Epidermal melanocyte (primary cell): ENCODE measurements around the gene LHX3.
"Not testable (repeated sequence)": the region's sequence is repeated elsewhere in the genome, so short reads cannot be mapped to it uniquely, and the experiment has no call there.

Experiments
- DNase-seq: peaks from one replicate; pipeline ENCODE4 v3.0.0; 2011; ENCODE audit warnings: low spot score; ENCODE audit not compliant: insufficient read length

Gene LHX3

DNA sequence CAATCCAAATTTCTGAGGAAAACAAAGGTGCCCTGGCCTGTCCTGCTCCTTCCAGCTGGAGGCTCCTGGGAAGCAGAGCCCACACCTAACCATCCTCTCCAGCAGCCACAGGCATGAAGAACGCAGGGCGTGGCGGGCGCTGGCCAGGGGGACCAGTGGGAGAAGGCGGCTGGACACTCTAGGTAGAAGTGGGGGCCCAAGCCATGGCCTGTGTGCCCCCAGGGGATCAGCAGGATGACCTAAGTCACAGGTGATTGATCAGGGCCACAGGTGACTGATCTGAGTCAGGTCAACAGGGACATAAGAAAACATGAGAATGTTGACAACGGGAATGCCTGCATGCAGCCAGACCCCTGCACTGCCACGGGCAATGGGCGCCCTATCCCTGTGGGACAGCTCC lies 37.3 kb upstream of the LHX3 start:
- no peak for DNase-seq

DNA sequence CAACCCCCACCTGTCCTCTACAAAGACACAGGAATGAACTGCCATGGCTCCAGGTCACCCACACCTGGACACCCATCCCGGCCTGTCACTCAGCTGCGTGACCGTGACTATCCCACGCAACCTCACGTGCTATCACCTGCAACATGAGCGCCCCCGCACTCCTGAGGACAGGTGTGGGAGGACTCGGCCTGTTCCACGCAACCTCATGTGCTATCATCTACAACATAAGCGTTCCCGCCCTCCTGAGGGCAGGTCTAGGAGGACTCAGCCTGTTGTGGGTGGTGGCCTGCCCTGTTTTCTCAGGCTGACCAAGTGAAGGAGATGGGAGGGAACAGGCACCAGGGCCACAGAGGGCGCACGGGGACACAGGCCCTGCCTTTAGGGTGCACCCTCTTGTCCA lies 36.6 kb upstream of the LHX3 start:
- no peak for DNase-seq

- DNase-seq = no peak
These were observed 36.0 kb upstream of the LHX3 start for GRCh38 chr9:136240941-136241340.

DNA sequence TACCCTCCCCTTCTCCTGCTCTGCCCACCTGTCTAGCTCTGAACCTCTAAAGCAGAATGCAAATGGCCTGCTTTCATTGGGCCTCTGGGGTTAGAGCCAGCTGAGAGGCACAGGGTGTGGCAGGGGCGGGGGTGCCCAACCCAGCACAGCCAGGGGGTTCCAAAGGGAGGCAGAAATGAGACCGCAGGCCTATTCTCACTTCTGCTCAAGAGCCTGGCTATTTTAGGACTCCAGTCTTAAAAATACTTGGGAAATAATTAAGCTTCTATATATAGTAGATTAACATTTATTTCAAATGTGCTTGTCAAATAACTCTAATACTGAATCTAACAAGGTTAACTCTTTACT lies 35.0 kb upstream of the LHX3 start:
- DNase-seq = no peak

DNA sequence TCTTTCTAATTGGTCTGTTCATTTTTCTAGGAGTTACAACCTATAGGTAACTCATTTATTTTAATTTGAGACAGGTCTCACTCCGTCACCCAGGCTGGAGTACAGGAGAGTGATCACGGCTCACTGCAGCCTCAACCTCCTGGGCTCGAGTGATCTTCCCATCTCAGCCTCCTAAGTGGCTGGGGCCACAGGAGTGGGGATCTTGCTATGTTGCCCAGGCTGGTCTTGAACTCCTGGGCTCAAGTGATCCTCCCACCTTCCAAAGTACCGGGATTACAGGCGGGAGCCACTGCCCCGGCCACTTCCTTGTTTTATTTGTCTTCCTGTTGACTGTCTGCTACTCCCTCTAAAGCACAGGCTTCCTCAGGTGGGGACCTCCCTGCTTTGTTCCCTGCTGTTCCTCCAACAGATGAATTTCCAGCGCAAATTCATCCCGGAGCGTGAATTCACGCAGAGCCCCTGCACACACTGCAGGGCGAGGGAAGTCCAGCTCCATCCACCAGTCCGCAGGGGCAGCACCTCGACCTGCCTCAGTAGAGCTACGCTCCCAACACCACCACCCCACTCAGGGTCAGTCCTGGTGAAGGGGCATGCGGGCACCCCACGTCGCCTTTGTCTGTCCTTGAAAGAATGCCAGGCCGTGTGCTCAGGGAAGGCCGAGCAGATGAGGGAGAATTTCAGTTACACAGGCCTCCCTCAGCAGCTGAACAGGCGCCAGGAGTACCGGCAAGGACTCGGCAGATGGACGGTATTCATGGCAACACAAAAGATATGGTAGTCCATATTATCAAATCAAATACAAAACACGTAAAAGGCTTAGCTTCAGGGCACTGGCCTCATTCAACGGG lies 34.4 kb upstream of the LHX3 start:
- no peak for DNase-seq

GRCh38 chr9:136238342-136238732 lies 33.4 kb upstream of the LHX3 start:
- DNase-seq = no peak

DNA sequence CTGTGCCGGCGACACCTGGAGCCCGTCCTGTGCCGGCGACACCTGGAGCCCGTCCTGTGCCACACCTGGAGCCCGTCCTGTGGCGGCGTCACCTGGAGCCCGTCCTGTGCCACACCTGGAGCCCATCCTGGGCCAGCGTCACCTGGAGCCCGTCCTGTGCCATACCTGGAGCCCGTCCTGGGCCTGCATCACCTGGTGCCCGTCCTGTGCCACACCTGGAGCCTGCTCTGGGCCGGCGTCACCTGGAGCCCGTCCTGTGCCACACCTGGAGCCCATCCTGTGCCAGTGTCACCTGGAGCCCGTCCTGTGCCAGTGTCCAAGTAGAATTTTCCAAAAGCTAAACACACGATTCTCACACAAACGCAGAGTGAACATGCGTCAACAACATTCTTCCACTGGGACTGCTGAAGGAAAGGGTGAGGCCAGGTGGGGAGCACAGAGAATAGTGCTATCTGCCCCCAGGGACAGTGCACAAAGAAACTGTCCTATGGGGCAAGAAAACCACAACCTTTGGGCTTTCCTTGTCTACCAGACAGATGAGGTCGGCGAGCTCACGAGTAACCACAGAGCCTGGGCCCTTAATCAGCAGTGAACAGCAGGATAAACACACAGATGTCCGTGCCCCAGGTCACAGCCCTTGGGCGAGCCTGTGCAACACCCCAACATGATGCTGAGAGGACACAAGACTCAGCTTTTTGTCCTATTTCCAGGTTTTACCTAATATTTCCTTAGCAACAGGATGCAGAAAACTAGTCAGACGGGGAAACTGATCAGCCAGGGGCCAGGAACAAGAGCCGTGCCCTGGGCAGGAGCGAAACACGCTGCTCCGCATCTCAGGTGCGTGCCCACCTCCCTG lies 32.8 kb upstream of the LHX3 start:
- no peak for DNase-seq

GRCh38 chr9:136236471-136237410 lies 31.8 kb upstream of the LHX3 start:
- DNase-seq = not testable (repeated sequence)

GRCh38 chr9:136235709-136236455 lies 31.0 kb upstream of the LHX3 start:
- no peak for DNase-seq

DNA sequence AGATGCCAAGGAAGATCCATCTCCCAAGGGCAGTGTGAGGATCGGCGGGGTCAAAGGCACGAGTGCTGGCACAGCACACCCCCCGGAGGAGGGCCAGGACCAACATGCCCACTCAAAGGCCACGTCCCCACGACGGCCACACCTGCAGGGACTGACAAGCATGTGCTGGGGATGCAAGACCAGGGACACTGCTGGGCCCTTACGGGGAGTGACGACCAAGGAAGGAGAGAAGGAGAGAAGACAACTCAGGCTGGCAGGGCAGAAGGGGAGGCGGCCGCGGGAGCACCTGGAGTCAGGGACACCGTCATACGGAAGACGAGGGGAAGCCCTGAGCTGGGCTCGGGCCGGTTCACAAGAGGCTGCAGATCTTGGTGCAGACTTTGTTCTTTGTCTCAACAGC lies 30.2 kb upstream of the LHX3 start:
- no peak for DNase-seq

DNA sequence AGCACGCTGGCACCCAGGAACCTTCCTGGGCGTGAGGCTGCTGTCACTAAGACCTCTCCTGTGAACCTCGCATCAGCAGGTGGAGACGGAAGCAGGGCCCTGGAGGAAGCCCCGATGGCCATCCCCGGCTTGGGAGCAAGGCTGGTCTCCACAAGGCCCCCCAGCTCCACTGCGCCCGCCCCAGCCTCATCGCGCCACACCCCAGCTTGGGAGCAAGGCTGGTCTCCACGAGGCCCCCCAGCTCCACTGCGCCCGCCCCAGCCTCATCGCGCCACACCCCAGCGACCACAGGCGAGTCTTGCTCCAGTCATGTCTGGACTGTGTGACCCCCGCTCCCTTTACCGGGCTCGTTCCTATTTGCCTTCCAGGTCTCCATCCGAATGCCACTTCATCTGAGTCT lies 29.7 kb upstream of the LHX3 start:
- no peak for DNase-seq

- DNase-seq = no peak
These were observed 28.9 kb upstream of the LHX3 start for GRCh38 chr9:136233868-136234267.

DNA sequence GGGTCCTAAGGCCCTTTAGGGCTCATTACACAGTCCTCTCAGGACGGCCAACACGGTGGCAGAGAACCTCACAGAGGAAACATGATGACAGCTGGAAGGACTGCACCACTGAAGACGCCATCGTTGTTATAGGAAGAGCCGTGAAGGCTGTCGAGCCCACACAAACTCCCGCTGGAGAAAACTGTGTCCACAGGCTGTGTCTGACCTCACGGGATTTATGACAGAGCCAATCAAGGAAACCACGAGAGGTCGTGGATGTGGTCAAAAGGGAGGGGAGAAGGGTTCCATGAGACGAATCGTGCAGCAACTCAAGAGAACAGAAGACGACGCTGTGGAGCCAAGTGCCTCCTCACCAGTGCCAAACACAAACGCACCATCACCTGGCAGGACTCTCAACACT lies 28.5 kb upstream of the LHX3 start:
- DNase-seq = no peak

GRCh38 chr9:136232969-136233368 lies 28.0 kb upstream of the LHX3 start:
- DNase-seq = no peak

DNA sequence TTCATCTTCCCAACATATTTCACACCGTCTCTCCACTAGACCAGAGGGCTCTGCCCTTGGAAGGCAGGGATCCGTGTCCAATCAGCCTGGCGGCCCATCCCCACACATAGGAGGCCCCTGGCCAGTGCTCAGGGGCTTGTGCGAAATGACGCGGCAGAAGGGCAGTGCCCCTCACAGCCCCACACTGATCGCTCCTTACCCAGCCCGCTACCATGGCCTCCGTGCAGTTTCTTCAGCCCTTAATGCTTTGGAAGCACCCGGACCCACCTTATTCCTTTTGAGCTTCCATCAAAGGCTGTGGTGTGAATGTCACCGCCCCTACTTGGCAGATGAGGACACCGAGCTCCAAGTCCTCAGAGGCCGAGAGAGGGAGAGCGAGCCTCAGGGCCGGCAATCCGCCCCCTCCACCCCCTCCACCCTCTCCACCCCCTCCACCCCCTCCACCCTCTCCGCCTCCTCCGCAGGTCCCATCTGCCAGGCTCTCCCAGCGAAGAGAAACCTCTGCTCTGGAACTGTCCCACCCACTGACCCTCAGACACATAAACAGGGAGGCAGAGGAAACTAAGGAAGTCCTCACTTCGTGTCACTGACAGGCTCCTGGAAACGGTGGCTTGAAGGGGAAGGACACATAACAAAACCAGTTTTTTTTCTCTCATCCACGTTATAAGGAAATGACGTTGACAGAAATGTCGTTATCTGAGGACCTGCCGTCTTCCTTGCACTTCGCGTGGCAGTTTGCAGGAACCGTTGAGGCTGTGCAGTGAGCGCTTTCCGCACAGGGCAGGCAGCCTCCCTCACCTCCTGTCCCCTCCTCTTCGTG lies 26.8 kb upstream of the LHX3 start:
- no peak for DNase-seq

DNA sequence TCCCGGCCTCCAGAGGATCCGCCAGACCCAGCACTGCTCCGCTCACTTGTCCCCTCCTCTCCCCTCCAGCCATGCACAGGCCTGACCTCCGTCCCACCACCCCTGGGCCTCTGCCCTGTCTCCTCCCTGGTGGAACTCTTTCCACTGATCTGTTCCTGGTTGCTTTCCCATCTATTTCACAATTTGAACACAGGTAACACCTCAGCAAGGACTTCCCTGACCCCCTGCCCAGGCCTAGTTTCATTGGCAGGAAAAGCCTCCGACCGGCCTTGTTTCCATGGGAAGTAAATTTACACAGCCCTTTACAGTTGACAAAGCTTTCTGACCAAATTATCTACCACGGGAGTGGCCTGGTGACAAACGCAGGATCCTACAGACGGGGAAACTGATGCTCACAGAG lies 25.8 kb upstream of the LHX3 start:
- no peak for DNase-seq

DNA sequence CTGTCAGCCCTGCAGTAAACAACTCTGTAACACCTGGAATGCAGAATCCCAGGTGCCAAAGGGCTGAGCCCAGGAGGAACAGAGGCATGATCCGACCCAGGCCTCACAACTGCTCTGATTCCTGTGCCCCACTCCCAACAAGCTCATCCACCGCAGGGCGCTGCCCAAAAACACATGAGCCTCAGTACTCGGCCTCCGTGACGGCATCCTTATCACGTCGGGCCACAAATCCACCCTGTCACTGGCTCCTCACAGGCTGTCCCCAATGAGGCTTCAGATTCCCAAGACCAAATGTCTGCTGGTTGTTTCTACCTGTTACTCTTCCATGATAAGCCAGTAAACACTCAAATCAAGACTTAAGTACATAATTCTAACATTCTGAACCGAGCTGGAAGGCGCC lies 25.4 kb upstream of the LHX3 start:
- no peak for DNase-seq

DNA sequence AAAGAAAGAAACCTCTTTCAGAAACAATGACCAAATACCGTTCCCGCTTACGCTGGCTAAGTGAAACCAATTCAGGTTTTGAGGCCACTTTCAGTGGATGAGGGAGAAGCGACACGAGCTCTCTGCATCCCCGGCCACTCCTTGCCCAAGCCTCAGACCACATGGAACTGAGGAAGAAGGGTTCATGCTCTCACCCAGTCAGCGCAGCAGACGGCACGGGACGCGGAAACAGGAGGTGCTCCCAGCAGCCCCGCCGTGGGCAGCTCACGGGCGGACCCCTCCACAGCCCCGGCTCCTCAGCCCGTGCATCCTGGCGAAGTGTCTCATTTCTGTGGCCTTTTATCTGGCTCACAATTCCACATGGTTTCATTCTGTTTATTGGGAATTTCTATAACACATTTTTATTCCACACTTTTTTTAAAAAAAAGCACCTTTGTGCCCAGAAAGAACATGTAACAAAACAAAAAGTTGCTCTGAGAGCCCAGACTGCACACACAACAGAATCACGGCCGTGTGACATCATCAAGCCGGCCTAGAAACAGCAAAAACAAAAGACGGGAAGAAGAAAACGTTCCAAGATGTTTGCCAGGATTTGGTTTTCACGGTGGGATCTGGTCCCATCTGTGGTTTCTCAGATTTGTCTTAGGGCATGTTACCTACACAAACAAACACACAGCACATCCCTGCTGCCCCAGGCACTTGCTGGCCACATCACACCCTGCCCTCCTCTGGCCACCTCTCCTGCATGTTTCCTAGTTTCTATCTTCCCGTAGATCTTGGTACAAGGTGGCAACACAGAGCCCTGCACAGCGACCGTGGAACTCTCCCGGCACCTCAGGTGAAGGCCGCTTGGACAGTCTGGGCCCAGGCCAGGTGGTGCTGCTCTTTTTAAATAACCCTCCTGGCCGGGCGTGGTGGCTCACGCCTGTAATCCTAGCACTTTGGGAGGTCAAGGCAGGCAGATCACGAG lies 24.5 kb upstream of the LHX3 start:
- no peak for DNase-seq
